ENCODE data around the gene NPAS2. TPM values are rescaled to one million over a fixed set of nuclear protein-coding genes. Genes with fewer than 3 reads are reported as not detected.

The NPAS2 gene
- total RNA-seq, 4 donors from 2014 or later, result 7.7 to 83.2 (median 15.1) TPM

DNA sequence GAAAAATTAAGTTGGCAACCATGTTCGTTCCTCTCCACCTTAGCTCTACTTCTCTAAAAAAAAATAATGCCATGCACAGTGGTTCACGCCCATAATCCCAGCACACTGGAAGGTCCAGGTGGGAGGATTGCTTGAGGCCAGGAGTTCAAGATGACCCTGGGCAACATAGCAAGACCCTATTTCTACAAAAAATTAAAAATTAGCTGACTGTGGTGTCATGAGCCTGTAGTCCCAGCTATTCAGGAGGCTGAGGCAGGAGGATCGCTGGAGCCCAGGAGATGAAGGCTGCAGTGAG, 40.1 kb upstream of the NPAS2 start:
- no peaks in the 10 kb centered on the region for H3K36me3 ChIP-seq
- no peak overlapping the region for H3K4me3 ChIP-seq
- no peaks in the 10 kb centered on the region for H3K9me3 ChIP-seq
- TF ChIP-seq EP300 (IDR thresholded peaks at IDR 0.05) (no peak), POLR2A (IDR thresholded peaks at IDR 0.05) (no peak), CTCF (IDR thresholded peaks at IDR 0.05) (no peak)
- WGBS, 2 donors, result 94 to 97% methylated on average over 3 of the region's 3 CpGs
- no peaks in the 10 kb centered on the region for H3K27me3 ChIP-seq
- no peak overlapping the region for H3K27ac ChIP-seq
- no peaks in the 10 kb centered on the region for H3K4me1 ChIP-seq
- no peak for DNase-seq (ENCODE audit: low spot score in 2 of 2)

GRCh38 chr2:100780203-100781008, 39.5 kb upstream of the NPAS2 start:
- Histone ChIP-seq H3K36me3 (no peaks in the 10 kb centered on the region), H3K27me3 (no peaks in the 10 kb centered on the region), H3K9me3 (no peaks in the 10 kb centered on the region), H3K27ac (peak overlapping the region in 1 of 4 donors; percentile 15), H3K4me1 (no peaks in the 10 kb centered on the region), H3K4me3 (no peak overlapping the region)
- peak in 1 of 2 donors; percentile 35 for DNase-seq (ENCODE audit: low spot score in 2 of 2)
- WGBS, 2 donors, result 47 to 49% methylated on average over 8 of the region's 8 CpGs
- TF ChIP-seq EP300 (IDR thresholded peaks at IDR 0.05), result peak; percentile 32 to 60
- TF ChIP-seq CTCF (IDR thresholded peaks at IDR 0.05), result no peak

DNA sequence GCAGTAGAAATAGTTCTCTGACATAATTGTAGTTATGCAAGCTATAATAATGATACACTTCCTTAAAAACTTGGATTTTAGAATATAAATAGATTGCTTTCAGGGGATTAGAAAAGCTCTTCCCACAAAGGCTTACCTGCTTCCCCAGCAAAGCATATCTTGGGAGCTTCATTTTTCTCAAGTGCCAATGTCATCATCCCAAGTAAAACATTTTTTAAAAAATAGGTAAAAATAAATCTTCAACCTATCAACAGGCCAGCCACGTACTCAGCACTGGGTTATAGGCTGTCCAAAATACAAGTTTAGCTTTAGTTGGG, 39.0 kb upstream of the NPAS2 start:
- H3K27me3 ChIP-seq, result no peaks in the 10 kb centered on the region
- 84 to 85% methylated on average over 1 of the region's 1 CpG for WGBS, 2 donors
- H3K4me1 ChIP-seq, result no peaks in the 10 kb centered on the region
- H3K9me3 ChIP-seq, result no peaks in the 10 kb centered on the region
- H3K36me3 ChIP-seq, result no peaks in the 10 kb centered on the region
- H3K27ac ChIP-seq, result peak overlapping the region in 1 of 4 donors; percentile 13
- no peak overlapping the region for H3K4me3 ChIP-seq
- DNase-seq (ENCODE audit: low spot score in 2 of 2), result no peak
- TF ChIP-seq POLR2A (IDR thresholded peaks at IDR 0.05) (no peak), CTCF (IDR thresholded peaks at IDR 0.05) (no peak), EP300 (IDR thresholded peaks at IDR 0.05) (no peak)

GRCh38 chr2:100781523-100782379, 38.2 kb upstream of the NPAS2 start:
- DNase-seq (ENCODE audit: low spot score in 2 of 2), result no peak
- TF ChIP-seq EP300 (IDR thresholded peaks at IDR 0.05) (no peak), CTCF (IDR thresholded peaks at IDR 0.05) (no peak), POLR2A (IDR thresholded peaks at IDR 0.05) (no peak)
- Histone ChIP-seq H3K4me3 (no peak overlapping the region), H3K9me3 (no peaks in the 10 kb centered on the region), H3K36me3 (no peaks in the 10 kb centered on the region), H3K27me3 (no peaks in the 10 kb centered on the region), H3K27ac (no peak overlapping the region), H3K4me1 (no peaks in the 10 kb centered on the region)
- WGBS, 2 donors, result 85 to 90% methylated on average over 12 of the region's 12 CpGs

DNA sequence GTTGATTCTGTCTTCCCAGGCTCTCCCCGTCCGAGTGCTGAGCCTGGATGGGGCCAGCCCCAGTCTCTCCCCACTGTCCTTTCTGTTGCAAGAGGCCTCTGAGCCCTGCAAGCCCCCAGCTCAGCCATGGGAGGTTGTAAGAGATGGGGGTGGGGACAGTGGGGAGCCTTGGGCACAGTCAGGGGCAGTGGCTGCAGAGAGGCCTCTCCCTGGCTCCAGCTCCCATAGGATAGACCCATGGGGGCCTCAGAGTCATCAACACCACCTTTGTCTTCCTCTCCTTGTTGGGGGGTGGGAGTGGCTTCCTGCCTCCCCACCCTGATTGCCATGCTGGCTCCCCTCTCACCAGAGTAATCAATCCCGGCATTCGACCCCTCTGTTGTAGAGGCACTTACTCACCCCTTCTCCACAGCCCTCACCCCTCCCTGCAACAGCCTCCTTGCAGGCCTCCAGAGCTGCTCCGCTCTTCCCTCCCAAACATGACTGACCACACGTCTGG, 37.5 kb upstream of the NPAS2 start:
- Histone ChIP-seq H3K4me1 (no peaks in the 10 kb centered on the region), H3K36me3 (no peaks in the 10 kb centered on the region), H3K27me3 (no peaks in the 10 kb centered on the region), H3K27ac (no peak overlapping the region), H3K4me3 (no peak overlapping the region), H3K9me3 (no peaks in the 10 kb centered on the region)
- DNase-seq (ENCODE audit: low spot score in 2 of 2), result no peak
- 69 to 77% methylated on average over 6 of the region's 6 CpGs for WGBS, 2 donors
- TF ChIP-seq POLR2A (IDR thresholded peaks at IDR 0.05), result no peak
- TF ChIP-seq EP300 (IDR thresholded peaks at IDR 0.05), result no peak
- no peak for TF ChIP-seq CTCF (IDR thresholded peaks at IDR 0.05)

All from tibial nerve (tissue), 4 donors.